Coronary artery (tissue), 2 donors: ENCODE measurements around the gene GPRC5C.
A peak's percentile ranks its signal among the peaks of the same experiment; 100 is the strongest.

Experiments
- DNase-seq: peaks from one replicate; pipeline ENCODE4 v3.0.0-alpha.2; 2017; ENCODE audit warnings: low spot score
- H3K27ac ChIP-seq, 2 donors: fragments of 200-600 bp; sonication (generic); one replicate each; pipeline ENCODE4 v1.5.1; 2016 to 2019
- H3K4me3 ChIP-seq: fragments of 200-600 bp; sonication (generic); 2 replicates; pipeline ENCODE4 v1.5.1; 2016; ENCODE audit warnings: mild to moderate bottlenecking, moderate library complexity
- CTCF ChIP-seq: fragments of 200-600 bp; sonication (generic); IDR thresholded peaks from one replicate; pipeline ENCODE4 v1.5.1; 2019; ENCODE audit warnings: antibody characterized with exemption

The GPRC5C gene

GRCh38 chr17:74457820-74458166 lies 25.9 kb downstream of the GPRC5C start:
- Histone ChIP-seq H3K4me3 (peak overlapping the region; percentile 0), H3K27ac (no peak overlapping the region)
- no peak for DNase-seq
- TF ChIP-seq CTCF = no peak

GRCh38 chr17:74458835-74459234 lies 26.9 kb downstream of the GPRC5C start:
- no peak for TF ChIP-seq CTCF
- Histone ChIP-seq H3K4me3 (no peak overlapping the region), H3K27ac (no peak overlapping the region)
- no peak for DNase-seq

GRCh38 chr17:74459622-74460021 lies 27.7 kb downstream of the GPRC5C start:
- Histone ChIP-seq H3K27ac (no peak overlapping the region), H3K4me3 (no peak overlapping the region)
- no peak for TF ChIP-seq CTCF
- DNase-seq = no peak

GRCh38 chr17:74460241-74460640 lies 28.4 kb downstream of the GPRC5C start:
- Histone ChIP-seq H3K4me3 (no peak overlapping the region), H3K27ac (no peak overlapping the region)
- no peak for DNase-seq
- TF ChIP-seq CTCF = no peak

GRCh38 chr17:74460996-74461395 lies 29.1 kb downstream of the GPRC5C start:
- no peak overlapping the region for H3K4me3 ChIP-seq
- no peak for TF ChIP-seq CTCF
- no peak overlapping the region for H3K27ac ChIP-seq
- DNase-seq = no peak

- no peak overlapping the region for H3K27ac ChIP-seq
- no peak for DNase-seq
- no peak for TF ChIP-seq CTCF
- H3K4me3 ChIP-seq = no peak overlapping the region
Observed at GRCh38 chr17:74461611-74462010, 29.7 kb downstream of the GPRC5C start.

GRCh38 chr17:74464730-74465377 lies 33.0 kb downstream of the GPRC5C start:
- DNase-seq = no peak
- Histone ChIP-seq H3K4me3 (no peak overlapping the region), H3K27ac (no peak overlapping the region)
- TF ChIP-seq CTCF = no peak
